A549 treated with CpdA at 1 μM for 4 hours (cell line): ENCODE results near the gene AMER3. TPM values are rescaled to one million over a fixed set of nuclear protein-coding genes. Genes with fewer than 3 reads are reported as not detected.

Source experiments
- total RNA-seq: library from RNA; stranded (reverse); fragments of 200-300 nt; extraction: Qiagen RNA extraction; gene quantifications from 5 replicates; pipeline ENCODE4 v1.2.3, GENCODE V29; 2022; ENCODE audit warnings: low read depth

AMER3 gene
- not detected in 5 replicates for total RNA-seq

GRCh38 chr2:130755256-130756052 is at the start of gene AMER3:
Gene AMER3, plus strand, starts transcription at chr2:130755540. Its CDS starts 6,533 bp downstream, at chr2:130762073.

DNA sequence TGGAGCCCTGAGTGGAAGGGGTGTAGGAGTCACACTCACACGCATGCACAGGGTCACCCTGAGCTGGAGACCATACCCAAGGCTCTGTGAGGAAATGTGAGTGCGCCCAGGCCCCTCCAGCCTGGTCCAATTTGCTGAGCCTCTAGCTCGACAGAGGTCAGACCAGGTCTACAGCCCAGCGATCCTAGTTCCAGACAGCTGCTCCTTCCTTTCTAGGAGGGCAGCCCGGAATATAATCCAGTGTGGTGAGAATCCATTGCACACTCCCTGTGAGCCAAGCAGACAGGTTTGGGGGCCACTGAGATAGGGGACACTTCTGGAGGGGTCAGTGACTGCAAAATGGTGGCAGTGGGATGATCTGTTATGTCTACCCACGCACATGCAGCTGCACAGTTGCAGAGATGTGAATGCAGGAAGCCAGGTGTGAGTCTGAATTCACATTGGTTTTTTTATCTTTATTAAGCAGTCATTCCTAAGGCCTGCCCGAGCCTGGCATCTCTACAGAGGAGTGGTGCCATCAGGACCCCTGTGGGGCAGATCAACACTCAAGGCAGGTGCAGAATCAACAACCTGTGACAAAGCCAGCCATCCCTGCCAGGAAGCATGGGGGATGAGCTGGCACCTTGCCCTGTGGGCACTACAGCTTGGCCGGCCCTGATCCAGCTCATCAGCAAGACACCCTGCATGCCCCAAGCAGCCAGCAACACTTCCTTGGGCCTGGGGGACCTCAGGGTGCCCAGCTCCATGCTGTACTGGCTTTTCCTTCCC is 26.6 kb upstream of the AMER3 start, which contains the start of gene GPR148:
TSS of gene GPR148 (plus strand) at position 522 of the 768 bp plus-strand sequence. CDS start at position 604, 82 bp downstream.

Other genes starting within 250 kb of the AMER3 start
- 0.01 TPM in 1 of 5 replicates, not detected in the others for gene POTEI, start 246.2 kb upstream of the AMER3 start, total RNA-seq
- gene CFC1B, start 234.3 kb upstream of the AMER3 start, total RNA-seq = not detected in 5 replicates
- gene CFC1, start 156.0 kb upstream of the AMER3 start, total RNA-seq = not detected in 5 replicates
- not detected in 5 replicates for gene POTEJ, start 144.1 kb upstream of the AMER3 start, total RNA-seq
- not detected in 5 replicates for gene GPR148, start 26.5 kb upstream of the AMER3 start, total RNA-seq
- 6.3 to 8.0 TPM (median 7.5 TPM) in 5 replicates for gene ARHGEF4, start 81.4 kb downstream of the AMER3 start, total RNA-seq